Non-pigmented ciliary epithelial cell (primary cell): ENCODE data around the gene RYR3.

Experiments used
- DNase-seq: peaks from one replicate; pipeline ENCODE4 v3.0.0-alpha.2; 2010; ENCODE audit warnings: low read depth

The RYR3 gene

GRCh38 chr15:33451385-33451784 is 140.6 kb downstream of the RYR3 start:
- DNase-seq = no peak

- DNase-seq = no peak
These were observed 143.0 kb downstream of the RYR3 start for GRCh38 chr15:33453761-33454160.

- no peak for DNase-seq
These were observed 143.6 kb downstream of the RYR3 start for GRCh38 chr15:33454346-33454745.

GRCh38 chr15:33454996-33455395 is 144.2 kb downstream of the RYR3 start:
- DNase-seq = no peak

- no peak for DNase-seq
These were observed 147.7 kb downstream of the RYR3 start for GRCh38 chr15:33458421-33458820.

GRCh38 chr15:33460166-33460805 is 149.5 kb downstream of the RYR3 start:
- no peak for DNase-seq

GRCh38 chr15:33461671-33462070 is 150.9 kb downstream of the RYR3 start:
- DNase-seq = no peak

GRCh38 chr15:33467146-33467815 is 156.5 kb downstream of the RYR3 start:
- no peak for DNase-seq

- no peak for DNase-seq
These were observed 157.0 kb downstream of the RYR3 start for GRCh38 chr15:33467816-33468163.

- DNase-seq = no peak
These were observed 158.0 kb downstream of the RYR3 start for GRCh38 chr15:33468740-33469139.

- DNase-seq = no peak
These were observed 162.2 kb downstream of the RYR3 start for GRCh38 chr15:33473005-33473404.

GRCh38 chr15:33473714-33474113 is 162.9 kb downstream of the RYR3 start:
- DNase-seq = no peak

GRCh38 chr15:33476076-33476475 is 165.3 kb downstream of the RYR3 start:
- no peak for DNase-seq

GRCh38 chr15:33476908-33477307 is 166.1 kb downstream of the RYR3 start:
- no peak for DNase-seq

GRCh38 chr15:33489335-33489734 is 178.6 kb downstream of the RYR3 start:
- no peak for DNase-seq

GRCh38 chr15:33490703-33491102 is 179.9 kb downstream of the RYR3 start:
- no peak for DNase-seq

GRCh38 chr15:33492434-33493052 is 181.8 kb downstream of the RYR3 start:
- DNase-seq = no peak

GRCh38 chr15:33494306-33494705 is 183.5 kb downstream of the RYR3 start:
- no peak for DNase-seq

- DNase-seq = no peak
These were observed 189.8 kb downstream of the RYR3 start for GRCh38 chr15:33500432-33501195.

- no peak for DNase-seq
These were observed 192.9 kb downstream of the RYR3 start for GRCh38 chr15:33503681-33504080.

GRCh38 chr15:33506781-33507296 is 196.1 kb downstream of the RYR3 start:
- no peak for DNase-seq

- DNase-seq = no peak
These were observed 197.9 kb downstream of the RYR3 start for GRCh38 chr15:33508703-33509102.

GRCh38 chr15:33515121-33515520 is 204.4 kb downstream of the RYR3 start:
- no peak for DNase-seq
